GM18502 (cell line): Measurements from ENCODE around the gene PSMC4.
"Not testable (repeated sequence)": the region's sequence is repeated elsewhere in the genome, so short reads cannot be mapped to it uniquely, and the experiment has no call there.

Source experiments
- ATAC-seq: cut with Tn5 transposase; IDR thresholded peaks from one replicate; pipeline ENCODE4 v1.9.1; 2021; ENCODE audit warnings: mild to moderate bottlenecking; ENCODE audit not compliant: unreplicated experiment, poor library complexity

PSMC4 gene

DNA sequence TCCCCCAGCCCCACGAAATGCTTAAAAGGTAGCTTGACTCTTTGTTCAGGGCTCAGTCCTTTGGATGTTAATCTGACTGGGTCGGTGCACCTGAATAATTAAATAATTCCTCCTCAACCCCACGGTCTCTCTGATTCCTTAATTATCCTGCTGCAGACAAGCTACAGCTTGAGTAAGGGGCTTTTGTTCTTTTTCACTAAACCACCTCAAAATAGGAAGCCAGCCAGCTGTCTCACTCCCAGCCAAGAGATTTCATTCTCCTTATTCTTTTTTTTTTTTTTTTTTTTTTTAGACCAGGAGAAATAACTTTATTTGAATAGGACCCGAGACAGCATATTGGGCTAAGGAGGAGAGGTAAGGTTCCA, 28.6 kb upstream of the PSMC4 start:
- no peak for ATAC-seq

DNA sequence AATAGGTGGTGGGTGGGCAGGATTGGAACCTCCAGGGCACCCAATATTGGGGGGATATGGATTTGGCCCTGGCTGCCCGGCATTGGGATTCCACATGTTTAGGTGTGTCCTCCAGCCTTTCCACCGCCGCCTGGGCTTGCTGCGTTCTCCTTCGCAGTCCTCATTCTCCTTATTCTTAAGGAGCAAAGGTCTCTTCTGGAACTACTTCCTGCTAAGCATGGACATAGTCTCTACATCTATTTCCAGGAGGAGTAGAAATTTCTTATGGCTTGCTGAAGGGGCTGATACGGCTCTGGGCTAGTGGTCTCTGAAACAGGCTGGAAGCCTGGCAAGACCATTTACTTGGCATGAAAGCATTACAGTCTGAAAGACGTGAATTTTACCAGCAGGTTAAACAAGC, 27.4 kb upstream of the PSMC4 start:
- ATAC-seq: no peak

DNA sequence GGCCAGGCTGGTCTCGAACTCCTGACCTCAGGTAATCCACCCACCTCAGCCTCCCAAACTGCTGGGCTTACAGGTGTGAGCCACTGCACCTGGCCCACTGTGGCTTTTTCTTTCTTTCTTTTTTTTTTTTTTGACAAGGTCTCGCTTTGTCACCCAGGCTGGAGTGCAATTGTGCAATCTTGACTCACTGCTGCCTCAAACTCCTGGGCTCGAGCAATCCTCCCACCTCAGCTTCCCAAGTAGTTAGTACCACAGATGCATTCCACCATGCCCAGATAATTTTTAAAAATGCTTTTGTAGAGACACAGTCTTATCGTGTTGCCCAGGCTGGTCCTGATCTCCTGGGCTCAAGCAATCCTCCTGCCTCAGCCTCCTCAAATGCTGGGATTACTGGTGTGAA, 24.4 kb upstream of the PSMC4 start:
- no peak for ATAC-seq

DNA sequence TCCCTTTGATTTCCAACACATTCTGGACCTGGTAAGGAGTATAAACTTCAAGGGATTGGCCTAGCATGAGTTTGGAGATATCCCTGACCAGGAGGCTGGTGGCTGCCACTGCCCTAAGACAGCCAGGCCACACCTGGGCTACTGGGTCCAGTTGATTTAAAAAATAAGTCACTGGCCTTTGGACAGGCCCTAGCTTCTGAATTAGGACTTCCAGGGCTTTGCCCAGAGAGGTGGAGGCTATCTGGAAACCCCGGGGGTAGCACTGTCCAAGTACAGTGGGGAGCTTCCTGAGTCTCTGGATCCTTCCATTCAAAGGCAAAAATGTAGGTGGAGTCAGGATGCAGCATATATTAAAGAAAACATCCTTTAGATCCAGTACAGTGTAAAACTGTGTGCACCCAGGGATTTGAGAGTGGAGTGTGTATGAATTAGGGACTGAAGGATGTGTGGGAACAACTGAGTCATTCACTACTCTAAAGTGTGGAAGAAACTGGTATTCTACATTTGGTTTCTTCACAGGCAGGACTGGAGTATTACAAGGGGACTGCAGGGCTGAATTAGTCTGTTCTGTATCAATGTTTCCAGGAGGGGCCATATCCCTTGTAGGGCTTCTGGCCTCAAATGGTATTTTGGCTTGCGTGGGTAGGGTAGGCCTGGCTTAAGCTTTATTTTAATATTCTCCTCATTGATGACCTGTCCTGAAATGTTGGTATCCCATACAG, 21.8 kb upstream of the PSMC4 start:
- ATAC-seq: no peak

GRCh38 chr19:39951065-39951650, 19.8 kb upstream of the PSMC4 start:
- no peak for ATAC-seq

- ATAC-seq: no peak
Observed at GRCh38 chr19:39951686-39952085, 19.3 kb upstream of the PSMC4 start.

DNA sequence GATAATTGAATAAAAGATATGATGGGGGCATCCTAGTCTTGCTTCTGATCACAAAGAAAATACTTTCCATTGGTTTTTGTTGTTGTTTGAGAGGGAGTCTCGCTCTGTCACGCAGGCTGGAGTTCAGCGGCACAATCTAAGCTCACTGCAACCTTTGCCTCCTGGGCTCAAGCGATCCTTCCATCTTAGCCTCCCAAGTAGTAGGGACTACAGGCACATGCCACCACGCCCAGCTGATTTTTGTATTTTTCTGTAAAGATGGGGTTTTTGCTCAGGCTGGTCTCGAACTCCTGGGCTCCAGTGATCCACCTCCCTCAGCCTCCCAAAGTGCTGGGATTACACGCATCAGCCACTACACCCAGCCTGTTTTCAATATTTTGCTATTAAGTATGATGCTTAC, 17.1 kb upstream of the PSMC4 start:
- no peak for ATAC-seq

GRCh38 chr19:39957886-39958285, 13.1 kb upstream of the PSMC4 start:
- not testable (repeated sequence) for ATAC-seq

GRCh38 chr19:39958942-39959341, 12.0 kb upstream of the PSMC4 start:
- not testable (repeated sequence) for ATAC-seq

DNA sequence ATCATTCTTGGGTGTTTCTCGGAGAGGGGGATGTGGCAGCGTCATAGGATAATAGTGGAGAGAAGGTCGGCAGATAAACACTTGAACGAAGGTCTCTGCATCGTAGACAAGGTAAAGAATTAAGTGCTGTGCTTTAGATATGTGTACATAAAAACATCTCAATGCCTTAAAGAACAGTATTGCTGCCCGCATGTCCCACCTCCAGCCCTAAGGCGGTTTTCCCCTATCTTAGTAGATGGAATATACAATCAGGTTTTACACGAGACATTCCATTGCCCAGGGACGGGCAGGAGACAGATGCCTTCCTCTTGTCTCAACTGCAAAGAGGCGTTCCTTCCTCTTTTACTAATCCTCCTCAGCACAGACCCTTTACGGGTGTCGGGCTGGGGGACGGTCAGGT, 11.6 kb upstream of the PSMC4 start:
- ATAC-seq: not testable (repeated sequence)

- ATAC-seq: no peak
Observed at GRCh38 chr19:39963898-39964297, 7.1 kb upstream of the PSMC4 start.

DNA sequence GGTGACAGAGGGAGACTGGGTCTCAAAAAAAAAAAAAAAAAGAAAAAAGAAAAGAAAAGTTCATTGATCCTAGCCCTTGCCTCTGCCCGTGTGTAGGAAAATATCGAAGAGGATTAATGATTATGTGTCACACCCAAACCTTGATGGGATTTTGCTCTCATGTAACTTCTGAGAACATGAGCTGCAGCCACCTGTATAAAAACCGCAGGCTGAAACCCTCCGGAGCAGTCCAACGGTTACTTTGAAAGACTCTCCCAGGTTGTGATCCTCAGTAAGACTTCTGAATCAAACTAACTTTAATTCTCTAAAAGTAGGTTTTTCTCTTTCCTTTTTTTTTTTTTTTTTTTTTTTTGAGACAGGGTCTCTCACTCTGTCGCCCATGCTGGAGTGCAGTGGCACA, 4.3 kb upstream of the PSMC4 start:
- no peak for ATAC-seq

DNA sequence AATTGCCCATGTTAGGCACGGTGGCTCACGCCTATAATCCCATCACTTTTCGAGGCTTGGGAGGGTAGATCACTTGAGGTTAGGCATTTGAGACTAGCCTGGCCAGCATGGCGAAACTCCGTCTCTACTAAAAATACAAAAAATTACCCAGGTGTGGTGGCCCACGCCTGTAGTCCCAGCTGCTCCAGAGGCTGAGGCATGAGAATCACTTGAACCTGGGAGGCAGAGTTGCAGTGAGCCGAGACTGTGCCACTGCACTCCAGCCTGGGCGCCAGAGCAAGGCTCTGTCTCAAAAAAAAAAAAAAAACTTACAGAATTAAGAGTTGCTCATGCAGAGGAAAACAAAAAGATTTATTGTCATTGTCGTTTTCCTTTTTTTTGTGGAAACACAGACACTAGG, 3.4 kb upstream of the PSMC4 start:
- ATAC-seq: no peak

GRCh38 chr19:39968789-39969188, 2.2 kb upstream of the PSMC4 start:
- no peak for ATAC-seq

DNA sequence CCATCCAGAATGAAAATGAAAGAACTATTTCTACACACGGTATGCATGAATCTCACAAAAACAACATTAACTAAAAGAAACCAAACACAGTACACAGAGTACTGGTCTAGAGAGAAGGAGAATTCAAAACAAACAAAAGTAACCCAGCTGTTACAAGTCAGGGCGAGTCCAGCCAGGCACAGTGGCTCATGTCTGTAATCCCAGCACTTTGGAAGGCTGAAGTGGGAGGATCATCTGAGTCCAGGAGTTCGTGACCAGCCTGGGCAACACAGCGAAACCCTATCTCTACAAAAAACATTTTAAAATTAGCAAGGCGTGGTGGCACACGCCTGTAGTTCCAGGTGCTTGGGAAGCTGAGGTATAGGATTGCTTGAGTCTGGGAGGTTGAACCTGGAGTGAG, 1.7 kb upstream of the PSMC4 start:
- ATAC-seq: no peak

- no peak for ATAC-seq
Observed at GRCh38 chr19:39969681-39970424, 1.1 kb upstream of the PSMC4 start.

DNA sequence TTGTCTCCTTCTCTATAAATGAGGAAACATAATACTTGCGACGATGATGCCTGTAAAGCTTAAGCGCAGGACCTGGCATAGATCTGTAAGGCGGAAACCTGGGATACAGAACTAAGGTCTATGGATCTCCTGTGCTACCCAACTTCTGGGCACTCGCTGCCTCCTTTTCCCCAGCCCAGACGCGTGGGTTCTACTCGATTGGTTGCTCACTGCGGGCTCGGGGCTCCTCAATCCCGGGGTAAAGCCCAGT, 615 bp upstream of the PSMC4 start:
- no peak for ATAC-seq

GRCh38 chr19:39971380-39972035, 543 bp downstream of the PSMC4 start:
- no peak for ATAC-seq

DNA sequence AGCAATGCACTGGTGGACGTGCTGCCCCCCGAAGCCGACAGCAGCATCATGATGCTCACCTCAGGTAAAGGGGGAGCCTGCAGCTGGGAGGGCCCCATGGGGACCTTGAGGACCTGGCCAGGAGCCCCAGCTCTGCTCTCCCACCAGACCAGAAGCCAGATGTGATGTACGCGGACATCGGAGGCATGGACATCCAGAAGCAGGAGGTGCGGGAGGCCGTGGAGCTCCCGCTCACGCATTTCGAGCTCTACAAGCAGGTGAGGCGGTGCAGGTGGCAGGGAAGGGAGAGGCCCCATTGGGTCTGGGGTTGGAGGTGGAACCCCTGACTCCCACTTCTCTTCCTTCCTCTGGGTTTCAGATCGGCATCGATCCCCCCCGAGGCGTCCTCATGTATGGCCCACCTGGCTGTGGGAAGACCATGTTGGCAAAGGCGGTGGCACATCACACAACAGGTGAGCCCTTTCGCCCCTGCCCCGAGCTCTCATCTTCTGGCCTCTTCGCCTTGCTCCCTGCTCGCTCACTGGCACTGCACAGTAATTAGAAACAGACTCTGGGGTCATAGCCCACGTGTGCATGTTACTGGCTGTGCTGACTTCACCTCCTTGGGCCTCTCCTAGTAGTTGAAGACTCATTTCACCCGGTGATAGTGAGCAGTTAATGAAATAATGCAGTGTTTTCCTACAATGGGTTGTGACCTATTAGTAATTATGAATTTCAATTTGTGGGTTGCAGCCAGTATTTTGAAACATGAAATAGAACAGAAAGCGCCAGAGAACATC, 3.6 kb downstream of the PSMC4 start:
- ATAC-seq: no peak

DNA sequence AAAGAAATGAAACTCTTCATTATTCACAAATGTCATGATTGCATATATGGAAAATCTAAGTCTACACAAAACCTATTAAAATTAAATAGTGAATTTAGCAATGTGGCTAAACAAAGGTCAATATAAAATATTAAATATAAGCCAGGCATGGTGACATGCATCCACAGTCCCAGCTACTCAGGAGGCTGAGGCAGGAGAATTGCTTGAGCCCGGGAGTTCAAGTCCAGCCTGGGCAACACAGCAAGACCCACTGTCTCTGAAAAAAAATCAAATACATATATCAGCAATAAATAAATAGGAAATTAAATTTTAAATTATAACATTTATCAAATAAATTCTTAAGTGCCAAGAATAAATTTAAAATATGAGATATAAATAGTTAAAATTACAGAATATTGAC, 11.9 kb downstream of the PSMC4 start:
- no peak for ATAC-seq
